ENCODE measurements around the gene RPL37A.
A peak's percentile ranks its signal among the peaks of the same experiment; 100 is the strongest.

RPL37A gene

DNA sequence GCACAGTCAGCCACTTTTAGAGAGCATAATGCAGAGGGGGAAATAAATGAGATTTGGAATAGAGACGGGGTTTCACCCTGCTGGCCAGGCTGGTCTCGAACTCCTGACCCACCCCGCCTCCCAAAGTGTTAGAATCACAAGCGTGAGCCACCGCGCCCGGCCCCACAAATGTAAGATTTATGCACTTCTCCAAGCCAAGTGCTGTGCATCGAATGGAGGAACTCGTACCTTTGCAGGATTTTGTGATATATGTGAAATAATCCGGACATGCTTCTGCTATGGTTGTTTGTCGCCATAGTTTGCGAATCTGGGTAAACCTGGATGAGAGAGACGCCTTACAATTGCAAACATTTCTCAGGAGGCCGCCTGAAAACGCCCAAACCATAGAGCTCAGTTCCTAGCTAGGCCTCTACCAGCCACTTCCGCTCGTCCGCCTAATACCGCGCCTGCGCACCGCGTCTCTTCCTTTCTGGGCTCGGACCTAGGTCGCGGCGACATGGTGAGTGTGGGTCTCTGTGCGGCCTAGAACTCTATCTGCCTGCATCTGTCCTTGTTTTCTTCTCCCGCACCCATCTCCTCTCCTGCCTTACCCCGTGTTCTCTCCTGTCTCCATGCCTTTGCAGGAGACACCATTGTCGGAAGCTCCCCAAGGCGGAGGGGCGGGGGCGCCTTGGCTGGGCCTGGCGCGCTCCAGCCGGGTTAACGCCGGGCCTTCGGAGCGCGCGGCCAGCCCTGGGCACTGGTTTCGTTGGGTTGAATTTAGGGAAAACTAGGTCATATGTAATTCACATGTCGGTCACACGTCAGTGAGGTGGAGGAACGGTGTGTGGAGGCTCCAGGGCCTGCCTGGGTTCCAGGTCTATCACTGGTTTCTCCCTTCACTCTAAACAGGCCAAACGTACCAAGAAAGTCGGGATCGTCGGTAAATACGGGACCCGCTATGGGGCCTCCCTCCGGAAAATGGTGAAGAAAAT is at the start of gene RPL37A:
Gene RPL37A, plus strand, starts transcription at position 466 of the 974 bp plus-strand sequence. Its CDS starts 31 bp downstream, at position 497.
- DNase-seq = peak; percentile 95

DNA sequence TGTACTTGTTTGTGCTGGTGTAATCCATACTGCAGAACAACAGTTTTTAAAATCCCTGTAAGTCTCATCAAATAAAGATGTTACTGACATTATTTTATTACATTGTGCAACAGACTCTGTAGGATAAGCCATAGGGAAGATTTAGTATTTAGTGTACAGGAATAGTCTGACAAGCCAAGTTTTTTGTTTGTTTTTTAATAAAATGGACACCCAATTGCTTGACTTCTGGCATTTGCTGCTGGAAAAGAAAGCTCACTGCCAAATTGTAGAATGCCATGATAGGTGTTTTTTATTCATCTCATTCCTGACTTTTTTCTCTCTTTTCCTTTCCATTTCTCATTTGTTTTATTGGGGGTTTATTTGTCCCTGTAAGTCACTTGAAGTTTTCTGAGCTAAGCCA is 48.3 kb upstream of the RPL37A start:
- DNase-seq = no peak

DNA sequence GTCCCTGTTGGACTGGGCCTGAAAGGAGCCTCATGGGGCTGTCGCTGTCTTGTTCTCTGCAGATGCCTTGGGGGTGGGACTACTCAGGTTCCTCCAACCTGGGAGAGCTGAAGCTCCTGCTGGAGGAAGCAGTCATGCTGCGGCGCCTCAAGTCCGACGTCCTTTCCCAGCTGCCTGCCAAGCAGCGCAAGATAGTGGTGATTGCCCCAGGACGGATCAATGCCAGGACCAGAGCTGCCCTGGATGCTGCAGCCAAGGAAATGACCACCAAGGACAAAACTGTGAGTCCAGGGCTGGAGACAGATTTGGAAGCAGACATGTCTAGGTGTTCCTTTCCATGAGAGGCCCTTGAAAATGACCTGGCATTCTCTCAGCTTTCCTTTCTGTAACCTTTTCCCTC is 47.9 kb upstream of the RPL37A start:
- no peak for DNase-seq

- no peak for DNase-seq
These were observed 44.6 kb upstream of the RPL37A start for GRCh38 chr2:216453955-216454614.

- DNase-seq = no peak
These were observed 35.5 kb upstream of the RPL37A start for GRCh38 chr2:216463148-216463547.

DNA sequence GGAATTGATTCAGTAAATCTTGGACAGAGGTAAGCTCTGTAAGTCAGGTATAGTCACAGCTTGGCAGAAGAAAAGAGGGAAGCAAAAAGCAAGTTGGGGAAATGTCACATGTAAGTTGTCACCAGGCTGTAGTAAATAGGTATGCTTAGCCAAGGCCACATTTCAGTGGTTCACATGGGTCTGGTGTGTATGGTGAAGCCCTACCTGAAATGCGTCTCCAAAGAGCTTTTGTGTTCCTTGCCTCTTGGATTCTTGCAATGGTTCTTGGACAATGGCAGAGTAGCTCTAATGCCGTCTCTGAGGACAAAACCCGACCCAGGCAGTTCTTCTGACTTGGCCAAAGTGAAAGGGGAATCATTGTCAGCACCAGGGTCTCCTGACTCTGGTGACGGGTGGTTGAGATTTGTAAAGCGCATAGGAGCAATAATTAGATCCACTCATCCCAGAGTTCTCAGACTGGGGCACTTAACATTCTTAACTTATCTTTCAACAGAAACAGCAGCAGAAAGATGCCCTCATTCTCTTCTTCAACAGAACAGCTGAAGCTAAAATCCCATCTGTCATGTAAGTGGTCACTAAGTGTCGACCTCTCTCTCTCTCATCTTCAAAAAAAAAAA is 34.4 kb upstream of the RPL37A start:
- no peak for DNase-seq

DNA sequence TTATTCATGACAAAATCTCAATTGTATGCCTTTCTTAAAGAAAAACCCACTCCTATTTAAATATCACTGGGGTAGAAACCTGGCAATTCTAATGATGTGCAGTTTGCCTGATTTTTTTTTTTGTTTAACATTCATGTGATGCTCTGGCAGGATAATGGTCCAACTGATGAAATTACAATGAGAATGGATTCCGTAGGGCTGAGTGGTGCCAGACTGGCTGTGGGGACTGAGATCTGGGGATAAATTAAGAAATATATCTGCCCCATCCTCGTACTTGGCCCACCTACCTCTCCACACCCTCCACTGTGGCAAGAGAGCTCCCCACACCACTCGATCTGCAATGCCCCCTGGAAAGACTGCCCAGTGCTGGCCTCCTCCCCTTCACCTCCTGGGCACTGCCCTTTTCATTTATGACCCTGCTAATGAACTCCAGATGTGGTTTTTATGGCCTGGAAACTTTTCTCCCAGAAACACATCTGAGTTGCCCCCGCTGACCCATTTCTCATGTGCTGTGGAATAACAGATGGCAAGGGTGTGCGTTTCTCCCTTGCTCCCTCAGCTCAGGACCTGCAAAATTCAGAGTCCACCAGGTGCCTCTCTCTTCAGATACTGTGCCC is 33.0 kb upstream of the RPL37A start:
- DNase-seq = peak; percentile 19

DNA sequence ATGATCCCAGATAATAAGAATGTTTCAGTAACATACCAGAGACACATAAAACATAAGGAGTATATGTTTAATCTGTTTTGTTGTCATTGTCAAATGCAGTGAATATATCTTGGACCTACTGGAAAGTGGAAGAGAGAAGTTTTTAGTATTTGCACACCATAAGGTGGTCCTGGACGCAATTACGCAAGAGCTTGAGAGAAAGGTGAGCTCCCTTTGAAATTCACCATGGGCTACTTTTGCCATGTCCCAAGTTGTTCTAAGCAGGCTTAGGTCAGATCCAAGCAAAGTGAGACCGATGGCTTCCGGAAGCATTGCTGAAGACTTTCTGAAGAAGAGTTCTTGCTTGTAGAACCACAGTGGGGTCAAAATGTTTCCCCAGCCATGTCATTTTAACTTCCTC is 30.8 kb upstream of the RPL37A start:
- no peak for DNase-seq

DNA sequence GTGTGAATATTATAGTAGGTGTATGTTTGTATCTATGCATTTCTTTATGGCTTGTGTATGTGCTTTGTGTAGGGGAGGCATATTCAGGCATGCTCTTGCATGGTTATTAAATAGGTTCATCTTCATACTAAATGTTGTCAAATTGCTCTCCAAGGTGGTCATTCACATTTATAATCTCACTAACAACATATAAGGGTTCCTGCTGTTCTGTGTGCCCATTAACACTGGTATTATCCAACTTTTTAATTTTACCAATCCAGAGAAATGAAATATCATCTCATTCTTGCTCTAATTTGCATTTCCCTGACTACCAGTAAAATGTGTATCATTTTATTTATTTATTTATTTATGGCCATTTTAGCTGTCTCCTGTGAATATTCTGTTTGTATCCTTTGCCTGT is 29.0 kb upstream of the RPL37A start:
- no peak for DNase-seq

GRCh38 chr2:216473187-216473586 is 25.5 kb upstream of the RPL37A start:
- no peak for DNase-seq

GRCh38 chr2:216474925-216475670 is 23.5 kb upstream of the RPL37A start:
- no peak for DNase-seq

- DNase-seq = no peak
These were observed 22.9 kb upstream of the RPL37A start for GRCh38 chr2:216475767-216476166.

DNA sequence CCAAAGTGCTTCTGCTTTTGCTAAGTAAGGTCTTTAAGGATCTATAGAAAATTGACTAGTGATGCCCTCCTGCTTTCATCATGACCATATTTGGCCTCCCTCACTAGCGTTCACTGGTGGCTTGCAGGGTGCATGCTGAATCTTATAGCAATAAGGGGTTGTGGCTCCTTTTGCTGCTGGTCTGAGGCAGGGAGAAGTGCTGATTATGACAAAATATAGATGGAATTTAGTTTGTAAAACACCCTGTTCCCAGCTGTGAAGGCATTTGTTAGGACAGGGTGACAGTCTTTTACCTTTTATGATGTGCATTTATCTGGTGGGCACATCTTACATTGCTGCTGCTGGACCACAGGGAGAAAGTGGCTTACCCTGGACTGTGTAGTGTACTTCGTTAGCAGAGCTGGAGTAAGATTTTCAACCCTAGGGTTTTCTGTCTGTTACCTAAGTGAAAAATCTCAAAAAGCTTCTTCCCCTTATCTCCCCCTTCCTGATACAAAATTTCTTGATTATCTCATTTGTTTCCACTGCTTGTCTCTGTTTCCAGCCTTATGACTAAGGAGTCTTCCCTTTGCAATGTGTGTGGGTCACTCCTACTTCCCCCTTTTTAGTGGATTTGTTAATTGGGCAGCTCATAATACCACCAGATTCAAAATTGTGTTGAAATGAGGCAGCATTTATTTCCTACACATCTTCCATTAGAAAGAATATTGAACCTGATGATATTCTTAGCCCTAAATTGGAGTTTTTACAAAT is 21.2 kb upstream of the RPL37A start:
- DNase-seq = no peak

- DNase-seq = peak; percentile 80
These were observed 20.5 kb upstream of the RPL37A start for GRCh38 chr2:216478151-216478550.

DNA sequence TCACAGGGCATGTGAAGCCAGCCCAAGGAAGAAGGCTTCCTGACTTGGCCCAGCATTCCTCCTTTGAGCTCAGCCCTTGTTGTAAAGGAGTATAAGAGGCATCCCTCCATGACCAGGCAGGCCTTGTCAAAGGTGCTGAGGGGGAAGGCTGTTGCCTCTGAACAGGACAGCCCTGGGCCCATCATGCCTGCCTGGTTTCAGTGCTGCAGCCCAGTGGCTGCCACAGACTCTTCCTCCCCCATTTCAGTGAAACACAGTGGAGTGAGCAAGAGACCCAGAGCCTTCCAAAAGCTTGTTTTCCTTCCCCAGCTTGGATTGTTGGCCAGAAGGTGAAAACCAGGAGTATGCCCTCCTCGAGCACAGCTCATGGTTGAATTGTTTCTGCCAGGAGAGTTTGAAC is 19.9 kb upstream of the RPL37A start:
- DNase-seq = no peak

GRCh38 chr2:216480221-216480620 is 18.4 kb upstream of the RPL37A start:
- DNase-seq = no peak

- no peak for DNase-seq
These were observed 16.0 kb upstream of the RPL37A start for GRCh38 chr2:216482640-216483039.

GRCh38 chr2:216485237-216485636 is 13.4 kb upstream of the RPL37A start:
- DNase-seq = no peak

GRCh38 chr2:216485745-216486144 is 12.9 kb upstream of the RPL37A start:
- no peak for DNase-seq

DNA sequence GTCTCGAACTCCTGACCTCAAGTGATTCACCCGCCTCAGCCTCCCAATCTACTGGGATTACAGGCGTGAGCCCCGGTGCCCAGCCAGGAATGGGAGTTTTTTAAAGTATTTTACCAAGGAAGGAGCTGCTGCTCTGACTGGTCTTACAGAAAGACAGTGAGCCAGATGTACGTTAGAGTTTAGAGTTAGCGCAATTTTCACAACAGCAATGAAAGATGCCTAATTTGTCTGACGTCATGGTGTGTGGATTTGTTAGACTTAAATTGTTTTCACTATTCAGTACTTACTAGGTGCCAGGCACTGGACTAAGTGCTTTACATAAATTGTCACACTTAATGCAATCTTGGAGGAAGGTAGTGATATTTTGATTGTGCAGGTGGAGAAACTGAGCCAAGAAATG is 12.4 kb upstream of the RPL37A start:
- no peak for DNase-seq

GRCh38 chr2:216486708-216487107 is 11.9 kb upstream of the RPL37A start:
- DNase-seq = no peak

GRCh38 chr2:216490061-216490460 is 8.6 kb upstream of the RPL37A start:
- peak; percentile 68 for DNase-seq

All from EL (cell line).